ENCODE data around the gene FLOT1. TPM values are rescaled to one million over a fixed set of nuclear protein-coding genes. Genes with fewer than 3 reads are reported as not detected.
"Not testable (repeated sequence)": the region's sequence is repeated elsewhere in the genome, so short reads cannot be mapped to it uniquely, and the experiment has no call there.

FLOT1 gene
- total RNA-seq, 2 donors from 2014 or later: 25.6 to 39.0 TPM

- H3K9me3 ChIP-seq (ENCODE audit: control insufficient read depth, low read length, poor library complexity, severe bottlenecking): no peaks in the 10 kb centered on the region
- ATAC-seq (no peak), DNase-seq (no peak)
- H3K4me3 Mint-ChIP-seq: no peak overlapping the region
- no peak overlapping the region for H3K27ac Mint-ChIP-seq
- peaks cover 2% of the 10 kb centered on the region for H3K36me3 Mint-ChIP-seq (ENCODE audit: low read depth)
- peaks cover 32% of the 10 kb centered on the region for H3K4me1 Mint-ChIP-seq
- H3K27me3 Mint-ChIP-seq: no peaks in the 10 kb centered on the region
Observed at GRCh38 chr6:30775104-30775503, 32.6 kb upstream of the FLOT1 start.

DNA sequence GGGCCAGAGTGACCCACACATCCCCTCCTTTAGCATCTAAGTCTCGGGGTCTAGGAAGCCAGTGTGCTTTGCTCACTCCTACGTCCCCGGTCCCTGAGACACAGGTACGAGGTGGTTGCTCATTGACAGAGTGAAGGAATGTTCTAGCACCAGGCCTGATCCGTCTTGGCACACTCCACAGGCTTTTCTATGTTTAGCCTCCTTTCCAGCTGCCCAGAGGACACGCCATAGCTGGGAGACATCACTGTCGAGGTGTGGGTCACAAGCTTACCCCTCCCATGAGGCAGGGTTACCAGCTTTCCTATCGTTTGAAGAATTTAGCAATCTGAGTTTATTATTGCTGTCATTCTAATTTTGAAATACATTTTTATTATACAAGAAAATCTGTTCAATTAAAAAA, 32.2 kb upstream of the FLOT1 start:
- H3K9me3 ChIP-seq (ENCODE audit: control insufficient read depth, low read length, poor library complexity, severe bottlenecking): no peaks in the 10 kb centered on the region
- Mint-ChIP-seq H3K27me3 (no peaks in the 10 kb centered on the region), H3K36me3 (ENCODE audit: low read depth) (peaks cover 2% of the 10 kb centered on the region), H3K27ac (no peak overlapping the region), H3K4me3 (no peak overlapping the region), H3K4me1 (peaks cover 36% of the 10 kb centered on the region)
- no peak for DNase-seq
- no peak for ATAC-seq

DNA sequence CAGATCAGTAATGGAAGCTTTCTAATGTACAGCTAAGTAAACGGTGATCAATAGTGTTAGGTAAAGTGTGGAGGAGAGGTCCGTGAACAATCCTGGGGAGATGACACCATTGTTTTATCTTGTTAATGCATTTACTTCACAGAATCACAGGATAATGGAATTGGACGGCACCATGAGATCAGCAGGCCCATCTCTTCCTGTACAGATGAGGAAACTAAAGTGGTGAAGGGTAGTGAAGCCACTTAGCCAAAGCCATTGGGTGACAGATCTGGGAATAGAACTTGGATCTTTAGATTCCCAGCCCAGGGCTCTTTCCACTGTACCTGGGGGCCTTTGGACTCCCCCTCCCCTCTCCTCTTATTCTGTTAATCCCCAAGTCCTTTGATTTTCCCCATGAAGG, 28.1 kb upstream of the FLOT1 start:
- ATAC-seq: no peak
- Mint-ChIP-seq H3K4me1 (peaks cover 50% of the 10 kb centered on the region), H3K27me3 (no peaks in the 10 kb centered on the region), H3K36me3 (ENCODE audit: low read depth) (peaks cover 2% of the 10 kb centered on the region), H3K27ac (no peak overlapping the region), H3K4me3 (no peak overlapping the region)
- no peaks in the 10 kb centered on the region for H3K9me3 ChIP-seq (ENCODE audit: control insufficient read depth, low read length, poor library complexity, severe bottlenecking)
- no peak for DNase-seq

GRCh38 chr6:30769853-30770524, 27.5 kb upstream of the FLOT1 start:
- Mint-ChIP-seq H3K27me3 (no peaks in the 10 kb centered on the region), H3K4me3 (peak overlapping the region; percentile 86), H3K4me1 (peaks cover 50% of the 10 kb centered on the region), H3K36me3 (ENCODE audit: low read depth) (peaks cover 2% of the 10 kb centered on the region), H3K27ac (peak overlapping the region; percentile 16)
- DNase-seq (no peak), ATAC-seq (no peak)
- no peaks in the 10 kb centered on the region for H3K9me3 ChIP-seq (ENCODE audit: control insufficient read depth, low read length, poor library complexity, severe bottlenecking)

- Mint-ChIP-seq H3K36me3 (ENCODE audit: low read depth) (peaks cover 2% of the 10 kb centered on the region), H3K27ac (peak overlapping the region; percentile 75), H3K4me3 (peak overlapping the region; percentile 86), H3K27me3 (no peaks in the 10 kb centered on the region), H3K4me1 (peaks cover 51% of the 10 kb centered on the region)
- peak in 2 of 3 donors; percentile 17 to 36 for DNase-seq
- peak; percentile 87 for ATAC-seq
- H3K9me3 ChIP-seq (ENCODE audit: control insufficient read depth, low read length, poor library complexity, severe bottlenecking): no peaks in the 10 kb centered on the region
Observed at GRCh38 chr6:30769088-30769852, 26.8 kb upstream of the FLOT1 start.

DNA sequence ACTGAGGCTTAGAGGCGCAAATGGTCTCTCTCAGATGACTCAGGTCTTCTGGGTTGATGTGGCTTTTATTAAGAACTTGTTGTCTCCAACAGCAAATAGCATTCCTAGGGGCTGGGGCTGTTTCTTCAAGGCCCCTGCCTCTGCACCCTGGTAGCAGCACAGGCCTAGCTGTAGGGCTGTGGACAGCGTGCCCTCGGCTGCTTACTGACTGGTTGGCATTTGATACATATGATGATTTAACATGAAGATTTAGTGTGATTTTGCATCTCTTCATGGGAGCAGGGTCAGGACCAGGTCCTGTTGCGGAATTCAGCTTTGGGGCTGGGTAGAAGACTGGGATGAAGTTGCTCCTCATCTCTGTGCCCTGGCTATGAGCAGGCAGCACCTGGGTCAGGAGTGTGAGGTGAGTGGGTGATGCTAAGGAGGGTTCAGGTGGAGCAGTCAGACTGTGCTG, 26.2 kb upstream of the FLOT1 start:
- no peak for ATAC-seq
- H3K36me3 Mint-ChIP-seq (ENCODE audit: low read depth): no peaks in the 10 kb centered on the region

DNA sequence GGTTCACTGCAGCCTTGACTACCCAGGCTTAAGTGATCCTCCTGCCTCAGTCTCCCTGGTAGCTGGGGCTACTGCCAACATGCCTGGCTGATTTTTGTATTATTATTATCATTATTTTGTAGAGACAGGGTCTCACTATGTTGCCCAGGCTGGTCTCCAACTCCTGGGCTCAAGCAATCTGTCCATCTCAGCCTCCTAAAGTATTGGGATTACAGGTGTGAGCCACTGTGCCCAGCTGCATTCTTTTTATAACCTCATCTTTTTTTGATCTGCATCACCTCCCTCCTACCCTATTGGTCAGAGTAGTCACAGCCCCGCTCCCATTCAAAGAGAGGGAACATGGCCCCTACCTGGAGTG, 25.4 kb upstream of the FLOT1 start:
- no peaks in the 10 kb centered on the region for H3K36me3 Mint-ChIP-seq (ENCODE audit: low read depth)
- H3K27ac Mint-ChIP-seq: peak overlapping the region; percentile 75
- no peaks in the 10 kb centered on the region for H3K9me3 ChIP-seq (ENCODE audit: control insufficient read depth, low read length, poor library complexity, severe bottlenecking)
- no peaks in the 10 kb centered on the region for H3K27me3 Mint-ChIP-seq
- peaks cover 57% of the 10 kb centered on the region for H3K4me1 Mint-ChIP-seq
- no peak for ATAC-seq
- no peak overlapping the region for H3K4me3 Mint-ChIP-seq
- no peak for DNase-seq

More for the DNA sequence above, 26.2 kb upstream of the FLOT1 start:
- no peak for DNase-seq
- H3K27ac Mint-ChIP-seq: peak overlapping the region; percentile 75
- H3K27me3 Mint-ChIP-seq: no peaks in the 10 kb centered on the region
- peak overlapping the region; percentile 86 for H3K4me3 Mint-ChIP-seq
- no peaks in the 10 kb centered on the region for H3K9me3 ChIP-seq (ENCODE audit: control insufficient read depth, low read length, poor library complexity, severe bottlenecking)
- peaks cover 55% of the 10 kb centered on the region for H3K4me1 Mint-ChIP-seq

DNA sequence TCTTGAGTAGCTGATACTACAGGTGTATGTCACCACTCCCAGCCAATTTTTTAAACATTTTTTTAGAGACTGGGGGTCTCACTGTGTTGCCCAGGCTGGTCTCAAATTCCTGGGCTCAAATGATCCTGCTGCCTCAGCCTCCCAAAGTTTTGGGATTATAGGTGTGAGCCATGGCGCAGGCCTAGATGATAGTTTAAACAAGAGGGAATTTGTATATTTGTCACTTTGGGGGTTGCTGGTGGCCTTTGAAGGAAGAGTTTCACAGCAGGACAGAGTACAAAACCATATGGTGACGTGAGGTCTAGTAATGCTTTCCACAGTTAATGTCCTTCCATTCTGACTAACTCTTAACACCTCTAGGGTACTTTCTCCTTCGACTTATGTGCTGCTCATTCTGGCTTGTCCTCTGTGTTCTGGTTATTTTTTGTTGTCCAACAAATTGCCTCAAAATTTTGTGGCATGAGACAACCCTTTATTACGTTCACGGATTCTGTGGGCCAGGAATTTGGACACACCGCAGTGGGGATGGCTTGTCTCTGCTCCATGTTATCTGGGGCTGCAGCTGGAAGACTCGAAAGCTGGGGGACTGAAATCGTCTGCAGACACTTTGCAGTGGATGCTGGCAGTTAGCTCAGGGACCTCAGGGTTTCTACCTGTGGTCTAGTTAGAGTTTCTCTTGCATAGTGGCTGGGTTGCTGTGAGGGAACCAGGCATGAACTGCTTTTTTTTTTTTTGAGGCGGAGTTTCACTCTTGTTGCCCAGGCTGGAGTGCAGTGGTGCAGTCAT, 24.9 kb upstream of the FLOT1 start:
- no peak for DNase-seq
- peaks cover 52% of the 10 kb centered on the region for H3K4me1 Mint-ChIP-seq

DNA sequence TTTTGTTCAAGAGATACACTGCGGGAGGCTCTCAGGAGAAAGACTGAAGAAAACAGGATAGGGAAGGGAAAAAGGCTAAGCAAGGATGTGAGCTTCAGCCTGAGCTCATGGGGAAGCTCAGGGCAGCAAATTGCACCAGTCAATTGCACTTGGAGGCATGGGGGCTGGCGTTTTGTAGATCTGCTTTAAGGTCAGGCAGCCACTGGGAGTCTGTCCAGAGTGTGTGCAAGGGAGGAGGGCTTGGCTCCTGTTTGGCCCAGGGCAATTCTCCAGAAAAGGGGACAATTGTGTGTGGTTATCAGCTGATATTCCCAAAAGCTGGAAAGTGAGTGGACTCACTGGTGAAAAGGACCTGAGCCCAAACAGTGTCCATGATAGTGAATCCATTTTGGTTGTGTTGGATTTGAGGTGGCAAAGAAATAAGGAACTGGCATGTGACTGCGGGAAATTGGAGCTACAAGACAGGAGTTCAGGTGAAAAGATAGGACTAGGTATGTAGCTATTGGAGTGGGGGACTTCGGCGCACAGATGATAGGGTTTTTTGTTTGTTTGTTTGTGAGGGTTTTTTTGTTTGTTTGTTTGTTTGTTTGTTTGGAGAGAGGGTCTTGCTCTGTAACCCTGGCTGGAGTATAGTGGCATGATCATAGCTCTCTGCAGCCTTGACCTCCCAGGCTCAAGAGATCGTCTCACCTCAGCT, 24.1 kb upstream of the FLOT1 start:
- no peaks in the 10 kb centered on the region for H3K27me3 Mint-ChIP-seq
- no peaks in the 10 kb centered on the region for H3K36me3 Mint-ChIP-seq (ENCODE audit: low read depth)
- H3K4me1 Mint-ChIP-seq: peaks cover 49% of the 10 kb centered on the region
- ATAC-seq (no peak), DNase-seq (no peak)
- H3K27ac Mint-ChIP-seq: no peak overlapping the region
- H3K9me3 ChIP-seq (ENCODE audit: control insufficient read depth, low read length, poor library complexity, severe bottlenecking): no peaks in the 10 kb centered on the region
- H3K4me3 Mint-ChIP-seq: no peak overlapping the region

More for the DNA sequence above, 24.9 kb upstream of the FLOT1 start:
- Mint-ChIP-seq H3K27ac (no peak overlapping the region), H3K36me3 (ENCODE audit: low read depth) (no peaks in the 10 kb centered on the region), H3K4me3 (no peak overlapping the region), H3K27me3 (no peaks in the 10 kb centered on the region)
- H3K9me3 ChIP-seq (ENCODE audit: control insufficient read depth, low read length, poor library complexity, severe bottlenecking): no peaks in the 10 kb centered on the region
- no peak for ATAC-seq

- DNase-seq; H3K27ac Mint-ChIP-seq; H3K9me3 ChIP-seq (ENCODE audit: control insufficient read depth, low read length, poor library complexity, severe bottlenecking); H3K27me3 Mint-ChIP-seq; H3K36me3 Mint-ChIP-seq (ENCODE audit: low read depth); ATAC-seq; H3K4me3 Mint-ChIP-seq: not testable (repeated sequence)
- peaks cover 44% of the 10 kb centered on the region for H3K4me1 Mint-ChIP-seq
Observed at GRCh38 chr6:30765495-30765894, 23.0 kb upstream of the FLOT1 start.

DNA sequence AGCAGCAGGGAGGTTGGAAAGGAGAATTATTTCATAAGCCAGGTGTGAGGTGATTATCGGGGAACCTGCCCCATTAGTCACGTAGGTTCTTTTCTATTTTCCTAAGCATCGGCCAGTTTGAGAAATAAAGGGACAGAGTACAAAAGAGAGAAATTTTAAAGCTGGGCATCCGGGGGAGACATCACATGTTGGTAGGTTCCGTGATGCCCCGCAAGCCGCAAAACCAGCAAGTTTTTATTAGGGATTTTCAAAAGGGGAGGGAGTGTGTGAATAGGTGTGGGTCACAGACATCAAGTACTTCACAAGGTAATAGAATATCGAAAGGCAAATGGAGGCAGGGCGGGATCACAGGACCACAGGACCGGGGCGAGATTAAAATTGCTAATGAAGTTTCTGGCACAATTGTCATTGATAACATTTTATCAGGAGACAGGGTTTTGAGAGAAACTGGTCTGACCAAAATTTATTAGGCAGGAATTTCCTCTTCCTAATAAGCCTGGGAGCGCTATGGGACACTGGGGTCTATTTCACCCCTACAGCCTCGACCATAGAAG, 22.1 kb upstream of the FLOT1 start:
- H3K27ac Mint-ChIP-seq; H3K9me3 ChIP-seq (ENCODE audit: control insufficient read depth, low read length, poor library complexity, severe bottlenecking); H3K27me3 Mint-ChIP-seq; H3K4me3 Mint-ChIP-seq; H3K36me3 Mint-ChIP-seq (ENCODE audit: low read depth); ATAC-seq; DNase-seq: not testable (repeated sequence)
- peaks cover 34% of the 10 kb centered on the region for H3K4me1 Mint-ChIP-seq

- H3K4me3 Mint-ChIP-seq: peak overlapping the region; percentile 1
- ATAC-seq: no peak
- DNase-seq: no peak
- peaks cover 27% of the 10 kb centered on the region for H3K4me1 Mint-ChIP-seq
- no peaks in the 10 kb centered on the region for H3K27me3 Mint-ChIP-seq
- H3K9me3 ChIP-seq (ENCODE audit: control insufficient read depth, low read length, poor library complexity, severe bottlenecking): no peaks in the 10 kb centered on the region
- no peak overlapping the region for H3K27ac Mint-ChIP-seq
- H3K36me3 Mint-ChIP-seq (ENCODE audit: low read depth): no peaks in the 10 kb centered on the region
Observed at GRCh38 chr6:30763618-30764489, 21.4 kb upstream of the FLOT1 start.
